Measurements from ENCODE around the gene ISM1.

Gene ISM1

DNA sequence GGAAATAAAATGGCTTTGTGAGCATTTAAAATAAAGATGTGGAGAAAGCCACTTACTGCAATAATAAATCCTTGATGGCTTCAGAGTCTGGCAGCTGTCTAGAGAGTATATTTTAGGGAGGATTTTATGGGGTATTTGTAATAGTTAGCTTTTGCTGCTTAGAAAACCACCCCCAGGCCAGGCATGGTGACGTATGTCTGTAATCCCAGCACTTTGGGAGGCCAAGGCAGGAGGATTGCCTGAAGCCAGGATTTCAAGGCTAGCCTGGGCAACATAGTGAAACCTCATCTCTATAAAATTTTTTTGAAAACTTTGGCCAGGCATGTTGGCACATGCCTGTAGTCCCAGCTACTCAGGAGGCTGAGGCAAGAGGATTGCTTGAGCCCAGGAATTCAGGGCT lies 63.8 kb downstream of the ISM1 start:
- no peak for DNase-seq

GRCh38 chr20:13285408-13285807 lies 64.3 kb downstream of the ISM1 start:
- no peak for DNase-seq

- no peak for DNase-seq
Observed at GRCh38 chr20:13286052-13286451, 65.0 kb downstream of the ISM1 start.

GRCh38 chr20:13286607-13287006 lies 65.5 kb downstream of the ISM1 start:
- DNase-seq: peak; percentile 4 to 16

DNA sequence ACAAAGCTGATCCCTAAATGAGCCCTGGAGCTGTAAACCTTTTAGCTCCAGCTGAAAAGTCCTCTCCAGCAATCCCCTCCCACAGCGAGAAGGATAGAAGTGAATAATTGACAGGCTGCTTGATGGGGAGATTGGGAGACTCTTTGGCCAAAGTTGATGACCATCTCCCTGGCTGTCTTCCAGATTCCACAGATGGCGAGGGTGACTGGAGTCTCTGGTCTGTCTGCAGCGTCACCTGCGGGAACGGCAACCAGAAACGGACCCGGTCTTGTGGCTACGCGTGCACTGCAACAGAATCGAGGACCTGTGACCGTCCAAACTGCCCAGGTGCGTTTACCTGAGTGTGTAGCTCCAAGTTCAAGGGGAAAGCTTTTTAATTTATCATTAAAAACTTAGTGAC lies 67.3 kb downstream of the ISM1 start:
- no peak for DNase-seq

DNA sequence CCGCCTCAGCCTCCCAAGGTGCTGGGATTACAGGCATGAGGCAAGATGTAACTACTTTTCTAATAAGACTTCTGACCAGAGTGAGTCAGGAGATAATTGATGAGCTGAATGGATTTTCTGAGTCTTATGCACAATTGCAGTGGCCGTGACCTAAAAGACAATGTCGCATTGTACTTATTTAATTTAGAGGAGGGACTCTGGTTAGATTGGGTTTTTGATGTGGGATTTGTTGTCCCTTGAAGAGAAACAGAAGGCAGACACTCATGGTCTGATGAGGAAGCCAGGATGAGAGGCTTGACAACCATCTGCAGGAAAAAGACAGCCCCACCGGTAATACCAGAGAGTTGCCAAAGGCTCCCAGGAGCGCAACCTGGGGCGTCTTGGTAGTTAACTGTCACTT lies 68.0 kb downstream of the ISM1 start:
- no peak for DNase-seq

DNA sequence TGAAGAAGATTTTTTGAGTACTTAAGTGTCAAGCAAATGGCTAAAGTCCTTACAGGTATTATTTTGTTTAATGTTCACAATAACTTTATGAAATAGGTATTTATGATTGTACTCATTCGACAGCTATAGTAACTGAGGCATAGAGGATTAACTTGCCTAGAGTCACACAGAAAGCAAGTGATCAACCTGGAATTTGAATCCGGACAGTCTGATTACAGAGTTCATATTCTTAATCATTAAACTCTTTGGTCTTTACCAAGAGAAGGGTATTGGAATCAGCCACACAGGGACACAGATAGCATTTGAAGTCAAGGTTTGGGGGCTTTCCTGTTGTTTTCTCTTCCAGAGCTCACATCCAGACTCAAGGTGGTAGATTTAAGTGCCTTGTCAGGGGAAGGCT lies 69.7 kb downstream of the ISM1 start:
- DNase-seq: no peak

DNA sequence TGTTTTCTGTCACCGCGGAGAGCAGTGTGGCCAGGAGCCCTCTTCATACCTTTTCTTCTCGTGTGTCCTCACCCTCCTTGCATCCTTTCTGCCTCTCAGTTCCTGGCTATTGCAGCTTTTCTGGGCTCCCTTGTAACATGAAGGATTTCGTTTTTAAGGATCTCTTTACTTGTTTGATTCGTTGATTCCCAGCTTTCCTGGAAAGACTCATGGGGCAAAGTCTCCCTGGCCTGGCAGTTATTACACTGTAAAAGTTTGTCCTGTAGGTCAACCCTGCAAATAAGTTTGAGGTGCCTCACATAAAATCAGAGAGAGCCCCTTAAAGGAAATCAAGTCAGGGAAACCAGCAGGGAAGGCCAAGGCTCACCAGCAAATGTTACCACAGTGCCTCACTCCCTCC lies 70.1 kb downstream of the ISM1 start:
- no peak for DNase-seq

- DNase-seq: no peak
Observed at GRCh38 chr20:13292201-13292885, 71.3 kb downstream of the ISM1 start.

- DNase-seq: no peak
Observed at GRCh38 chr20:13294522-13294921, 73.4 kb downstream of the ISM1 start.

- DNase-seq: no peak
Observed at GRCh38 chr20:13295637-13296036, 74.6 kb downstream of the ISM1 start.

DNA sequence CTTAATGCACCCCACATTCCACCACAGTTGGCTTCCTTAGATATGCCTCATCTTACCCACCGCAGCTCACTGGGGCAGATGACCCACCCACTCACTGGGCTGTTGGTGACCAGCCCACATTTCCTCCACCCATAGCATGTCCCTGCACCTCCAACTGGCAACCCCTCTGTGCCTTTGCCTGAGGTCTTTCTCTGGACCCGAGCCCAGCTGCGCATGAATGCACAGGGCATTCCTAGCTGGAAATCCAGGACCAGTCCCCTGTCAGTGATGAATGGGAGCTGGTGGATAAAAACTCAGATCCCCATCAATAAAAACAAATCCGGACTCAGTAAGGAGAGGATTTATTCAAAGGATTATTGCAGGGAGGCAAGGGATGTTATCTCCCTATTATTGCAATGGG lies 75.0 kb downstream of the ISM1 start:
- DNase-seq: no peak

GRCh38 chr20:13297147-13297899 lies 76.2 kb downstream of the ISM1 start:
- DNase-seq: no peak

DNA sequence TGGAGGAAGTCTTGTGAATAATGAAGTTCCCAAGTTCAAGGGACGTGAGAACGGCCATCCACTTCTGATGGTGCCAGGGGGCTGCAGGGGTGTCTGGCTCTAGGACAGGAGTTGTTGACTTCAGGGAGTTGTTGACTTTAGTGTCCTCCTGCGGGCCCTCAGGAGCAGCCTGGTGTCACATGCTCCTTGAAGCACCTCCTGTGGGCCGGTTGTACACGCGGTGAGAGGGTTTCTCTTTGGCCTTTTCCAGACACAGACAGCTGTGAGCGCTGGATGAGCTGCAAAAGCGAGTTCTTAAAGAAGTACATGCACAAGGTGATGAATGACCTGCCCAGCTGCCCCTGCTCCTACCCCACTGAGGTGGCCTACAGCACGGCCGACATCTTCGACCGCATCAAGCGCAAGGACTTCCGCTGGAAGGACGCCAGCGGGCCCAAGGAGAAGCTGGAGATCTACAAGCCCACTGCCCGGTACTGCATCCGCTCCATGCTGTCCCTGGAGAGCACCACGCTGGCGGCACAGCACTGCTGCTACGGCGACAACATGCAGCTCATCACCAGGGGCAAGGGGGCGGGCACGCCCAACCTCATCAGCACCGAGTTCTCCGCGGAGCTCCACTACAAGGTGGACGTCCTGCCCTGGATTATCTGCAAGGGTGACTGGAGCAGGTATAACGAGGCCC lies 77.8 kb downstream of the ISM1 start:
- no peak for DNase-seq

DNA sequence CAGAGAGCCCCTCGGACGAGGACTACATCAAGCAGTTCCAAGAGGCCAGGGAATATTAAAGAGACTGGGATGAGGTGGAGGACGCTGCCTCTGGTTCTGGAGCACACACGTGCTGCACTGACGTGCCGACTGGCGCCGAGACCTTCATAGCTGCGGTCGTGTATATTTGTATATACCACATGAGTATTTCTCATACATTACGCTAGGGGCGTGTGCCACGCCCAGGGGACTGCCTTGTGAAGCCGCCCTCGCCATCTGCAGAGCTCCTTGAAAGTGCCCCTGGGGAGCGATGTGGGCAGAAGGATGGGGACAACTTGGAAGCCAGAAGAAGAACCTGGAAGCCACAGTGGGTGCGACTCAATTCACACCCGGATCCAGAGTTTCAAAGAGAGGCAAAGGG lies 78.3 kb downstream of the ISM1 start:
- no peak for DNase-seq

DNA sequence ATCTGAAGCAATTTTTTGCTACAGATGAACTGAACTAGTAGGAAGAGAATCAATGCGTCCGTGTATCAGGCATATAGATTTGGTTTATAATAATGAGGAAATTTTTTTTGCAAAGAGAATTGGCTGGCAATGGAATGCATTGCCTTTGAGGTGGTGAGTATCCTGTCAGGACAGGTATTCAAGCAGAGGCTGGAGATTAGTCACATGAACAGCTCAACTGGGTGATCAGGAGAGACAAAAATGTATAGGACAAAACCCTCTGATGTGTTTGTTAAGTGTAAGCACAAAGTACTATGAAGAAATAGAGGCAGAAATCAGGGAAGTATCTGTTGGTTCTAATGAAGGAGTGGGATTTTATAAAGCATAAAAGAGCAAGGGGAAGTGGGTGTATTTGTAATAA lies 80.5 kb downstream of the ISM1 start:
- no peak for DNase-seq

- DNase-seq: peak; percentile 14 to 54
Observed at GRCh38 chr20:13302647-13303450, 81.8 kb downstream of the ISM1 start.

DNA sequence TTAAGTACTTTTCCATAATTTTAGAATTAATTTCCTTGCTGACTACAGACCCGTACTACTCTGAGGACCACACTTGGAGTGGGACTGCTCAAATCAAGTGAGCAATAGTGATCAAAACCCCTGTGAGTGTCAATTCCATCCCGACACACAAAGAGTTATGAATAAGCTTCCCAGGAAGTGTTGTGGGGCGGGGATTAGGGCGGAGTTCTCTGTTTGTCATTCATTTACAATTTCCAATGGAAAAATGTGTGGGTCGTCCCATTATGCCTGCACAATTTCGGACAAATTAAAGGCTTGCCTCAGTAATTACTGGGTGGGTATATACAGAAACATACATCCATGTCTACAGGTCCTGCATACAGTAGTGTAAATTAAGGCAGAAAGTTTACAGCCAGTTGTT lies 84.2 kb downstream of the ISM1 start:
- no peak for DNase-seq

- DNase-seq: no peak
Observed at GRCh38 chr20:13307562-13308163, 86.6 kb downstream of the ISM1 start.

- no peak for DNase-seq
Observed at GRCh38 chr20:13312300-13312699, 91.2 kb downstream of the ISM1 start.

GRCh38 chr20:13313201-13313600 lies 92.1 kb downstream of the ISM1 start:
- no peak for DNase-seq

DNA sequence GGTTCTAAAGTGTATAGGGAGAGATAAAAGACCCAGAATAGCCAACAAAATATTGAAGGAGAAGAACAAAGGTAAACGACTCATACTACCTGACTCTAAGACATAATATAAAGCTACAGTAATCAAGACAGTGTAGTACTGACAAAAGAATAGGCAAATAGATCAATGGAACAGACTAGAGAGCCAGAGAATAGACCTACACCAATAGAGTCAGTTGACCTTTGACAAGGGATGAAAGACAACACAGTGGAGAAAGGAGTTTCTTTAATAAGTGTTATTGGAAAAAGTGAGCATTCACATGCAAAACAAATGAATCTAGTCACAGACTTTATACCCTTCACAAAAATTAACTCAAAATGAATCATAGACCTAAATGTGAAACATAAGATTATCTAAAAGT lies 96.4 kb downstream of the ISM1 start:
- no peak for DNase-seq

All from NCI-H2081 (cell line).